ENCODE results near the gene ARPC4. TPM values are rescaled to one million over a fixed set of nuclear protein-coding genes. Genes with fewer than 3 reads are reported as not detected.

Gene ARPC4
- total and polyA plus RNA-seq, 10 of the 15 experiments (the other 5 are each of a cell fraction or from before 2014, with no cell fraction given) = 42.0 to 354 (median 268) TPM

DNA sequence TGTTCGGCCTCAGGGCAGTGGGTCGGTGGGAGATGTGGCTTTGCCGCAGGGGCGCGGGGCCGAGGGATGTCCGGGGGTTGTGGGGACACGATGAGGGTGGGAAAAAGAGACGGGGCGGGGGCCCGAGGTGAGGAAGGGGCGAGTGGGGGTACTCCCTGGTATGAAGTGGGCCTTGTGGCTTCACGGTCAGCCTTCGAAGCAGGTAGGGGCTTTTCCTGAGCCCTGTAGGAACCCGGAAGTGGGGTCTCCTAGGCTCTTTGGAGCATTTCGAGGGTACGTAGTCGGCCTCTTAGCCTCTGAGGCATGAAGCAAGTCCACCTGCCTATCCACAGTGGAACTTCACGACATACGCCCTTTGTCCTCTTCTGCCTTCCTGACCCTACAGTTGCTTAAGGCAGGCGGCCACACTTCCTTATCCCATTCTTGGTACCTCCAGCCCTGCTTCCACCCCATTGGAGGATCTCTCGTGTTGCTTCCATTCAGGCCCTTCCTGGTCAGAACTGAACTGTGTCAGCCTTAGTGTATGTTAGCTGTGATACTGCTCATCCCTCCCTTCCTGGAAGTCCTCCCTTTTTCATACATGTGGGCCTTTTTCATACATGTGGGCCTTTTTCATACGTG is 389 bp downstream of the ARPC4 start (continued):
- TF ChIP-seq IRF4 (IDR thresholded peaks at IDR 0.05; ENCODE audit: low read depth, low read length) (0 out of 2 replicates have a peak, but pooled peaks have one; percentile 6), RELA (IDR thresholded peaks at IDR 0.05; ENCODE audit: borderline replicate concordance, partially characterized antibody) (no peak), TCF3 (IDR thresholded peaks at IDR 0.05; ENCODE audit: borderline replicate concordance, insufficient read depth, low read depth, low read length) (no peak), MEF2B (IDR thresholded peaks at IDR 0.05; ENCODE audit: partially characterized antibody, poor library complexity, severe bottlenecking) (peak; percentile 51), BMI1 (IDR thresholded peaks at IDR 0.05; ENCODE audit: borderline replicate concordance) (no peak), MTA2 (IDR thresholded peaks at IDR 0.05; ENCODE audit: low read depth) (no peak), SMARCA5 (IDR thresholded peaks at IDR 0.05) (no peak), IKZF2 (IDR thresholded peaks at IDR 0.05) (0 out of 4 replicates have a peak, but pooled peaks of 1 of the 2 experiments have one; percentile 22), ASH2L (IDR thresholded peaks at IDR 0.05; ENCODE audit: borderline replicate concordance, low read depth) (no peak), STAT1 (conservative IDR thresholded peaks at IDR 0.05) (no peak), ZSCAN29 (IDR thresholded peaks at IDR 0.05) (no peak), PRDM15 (CRISPR knock-in tag; IDR thresholded peaks at IDR 0.05) (0 out of 2 replicates have a peak, but pooled peaks have one; percentile 0), SIN3A (IDR thresholded peaks at IDR 0.05; ENCODE audit: low read depth, low read length) (peak; percentile 32; the same call in 1 of the 2 replicates), HDAC2 (IDR thresholded peaks at IDR 0.05) (no peak), BHLHE40 (IDR thresholded peaks at IDR 0.05; ENCODE audit: borderline replicate concordance in 1 of 2, low read depth in 2 of 2, low read length in 1 of 2) (no peak), RUNX3 (IDR thresholded peaks at IDR 0.05; ENCODE audit: low read length) (no peak), HDAC6 (IDR thresholded peaks at IDR 0.05; ENCODE audit: unreplicated experiment) (no peak)
- TF ChIP-seq, protein P1, sequence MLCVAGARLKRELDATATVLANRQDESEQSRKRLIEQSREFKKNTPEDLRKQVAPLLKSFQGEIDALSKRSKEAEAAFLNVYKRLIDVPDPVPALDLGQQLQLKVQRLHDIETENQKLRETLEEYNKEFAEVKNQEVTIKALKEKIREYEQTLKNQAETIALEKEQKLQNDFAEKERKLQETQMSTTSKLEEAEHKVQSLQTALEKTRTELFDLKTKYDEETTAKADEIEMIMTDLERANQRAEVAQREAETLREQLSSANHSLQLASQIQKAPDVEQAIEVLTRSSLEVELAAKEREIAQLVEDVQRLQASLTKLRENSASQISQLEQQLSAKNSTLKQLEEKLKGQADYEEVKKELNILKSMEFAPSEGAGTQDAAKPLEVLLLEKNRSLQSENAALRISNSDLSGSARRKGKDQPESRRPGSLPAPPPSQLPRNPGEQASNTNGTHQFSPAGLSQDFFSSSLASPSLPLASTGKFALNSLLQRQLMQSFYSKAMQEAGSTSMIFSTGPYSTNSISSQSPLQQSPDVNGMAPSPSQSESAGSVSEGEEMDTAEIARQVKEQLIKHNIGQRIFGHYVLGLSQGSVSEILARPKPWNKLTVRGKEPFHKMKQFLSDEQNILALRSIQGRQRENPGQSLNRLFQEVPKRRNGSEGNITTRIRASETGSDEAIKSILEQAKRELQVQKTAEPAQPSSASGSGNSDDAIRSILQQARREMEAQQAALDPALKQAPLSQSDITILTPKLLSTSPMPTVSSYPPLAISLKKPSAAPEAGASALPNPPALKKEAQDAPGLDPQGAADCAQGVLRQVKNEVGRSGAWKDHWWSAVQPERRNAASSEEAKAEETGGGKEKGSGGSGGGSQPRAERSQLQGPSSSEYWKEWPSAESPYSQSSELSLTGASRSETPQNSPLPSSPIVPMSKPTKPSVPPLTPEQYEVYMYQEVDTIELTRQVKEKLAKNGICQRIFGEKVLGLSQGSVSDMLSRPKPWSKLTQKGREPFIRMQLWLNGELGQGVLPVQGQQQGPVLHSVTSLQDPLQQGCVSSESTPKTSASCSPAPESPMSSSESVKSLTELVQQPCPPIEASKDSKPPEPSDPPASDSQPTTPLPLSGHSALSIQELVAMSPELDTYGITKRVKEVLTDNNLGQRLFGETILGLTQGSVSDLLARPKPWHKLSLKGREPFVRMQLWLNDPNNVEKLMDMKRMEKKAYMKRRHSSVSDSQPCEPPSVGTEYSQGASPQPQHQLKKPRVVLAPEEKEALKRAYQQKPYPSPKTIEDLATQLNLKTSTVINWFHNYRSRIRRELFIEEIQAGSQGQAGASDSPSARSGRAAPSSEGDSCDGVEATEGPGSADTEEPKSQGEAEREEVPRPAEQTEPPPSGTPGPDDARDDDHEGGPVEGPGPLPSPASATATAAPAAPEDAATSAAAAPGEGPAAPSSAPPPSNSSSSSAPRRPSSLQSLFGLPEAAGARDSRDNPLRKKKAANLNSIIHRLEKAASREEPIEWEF (IDR thresholded peaks at IDR 0.05; ENCODE audit: insufficient replicate concordance, low read depth, low read length) = no peak
- TF ChIP-seq, protein P2, sequence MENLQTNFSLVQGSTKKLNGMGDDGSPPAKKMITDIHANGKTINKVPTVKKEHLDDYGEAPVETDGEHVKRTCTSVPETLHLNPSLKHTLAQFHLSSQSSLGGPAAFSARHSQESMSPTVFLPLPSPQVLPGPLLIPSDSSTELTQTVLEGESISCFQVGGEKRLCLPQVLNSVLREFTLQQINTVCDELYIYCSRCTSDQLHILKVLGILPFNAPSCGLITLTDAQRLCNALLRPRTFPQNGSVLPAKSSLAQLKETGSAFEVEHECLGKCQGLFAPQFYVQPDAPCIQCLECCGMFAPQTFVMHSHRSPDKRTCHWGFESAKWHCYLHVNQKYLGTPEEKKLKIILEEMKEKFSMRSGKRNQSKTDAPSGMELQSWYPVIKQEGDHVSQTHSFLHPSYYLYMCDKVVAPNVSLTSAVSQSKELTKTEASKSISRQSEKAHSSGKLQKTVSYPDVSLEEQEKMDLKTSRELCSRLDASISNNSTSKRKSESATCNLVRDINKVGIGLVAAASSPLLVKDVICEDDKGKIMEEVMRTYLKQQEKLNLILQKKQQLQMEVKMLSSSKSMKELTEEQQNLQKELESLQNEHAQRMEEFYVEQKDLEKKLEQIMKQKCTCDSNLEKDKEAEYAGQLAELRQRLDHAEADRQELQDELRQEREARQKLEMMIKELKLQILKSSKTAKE (IDR thresholded peaks at IDR 0.05; ENCODE audit: low read depth, poor library complexity, severe bottlenecking) = no peak
